DOHH2 (cell line): ENCODE results near the gene FANCC.

ENCODE experiments used
- H3F3A ChIP-seq: fragments of 200-600 bp; sonication (generic), shearing (Covaris generic); 2 replicates; pipeline ENCODE4 v1.6.0; 2016; ENCODE audit warnings: antibody characterized with exemption, mild to moderate bottlenecking; ENCODE audit not compliant: control insufficient read depth, insufficient read depth
- H3K27ac ChIP-seq: fragments of 200-600 bp; sonication (generic); 2 replicates; pipeline ENCODE4 v1.5.1; 2014; ENCODE audit warnings: low read depth, mild to moderate bottlenecking, low read length, moderate library complexity
- H3K27me3 ChIP-seq: fragments of 200-600 bp; sonication (generic); 2 replicates; pipeline ENCODE4 v1.6.1; 2014; ENCODE audit warnings: mild to moderate bottlenecking, low read length, mixed read lengths; ENCODE audit not compliant: control insufficient read depth
- H3K36me3 ChIP-seq: fragments of 200-600 bp; sonication (generic); 2 replicates; pipeline ENCODE4 v1.6.1; 2014; ENCODE audit warnings: mild to moderate bottlenecking, low read length, moderate library complexity, mixed read lengths; ENCODE audit not compliant: control insufficient read depth
- H3K4me1 ChIP-seq: fragments of 200-600 bp; sonication (generic); 2 replicates; pipeline ENCODE4 v1.6.1; 2014; ENCODE audit warnings: mild to moderate bottlenecking, low read length, mixed read lengths; ENCODE audit not compliant: control insufficient read depth
- H3K4me2 ChIP-seq: fragments of 200-600 bp; sonication (generic); 2 replicates; pipeline ENCODE4 v1.6.0; 2014; ENCODE audit warnings: mild to moderate bottlenecking, low read length, moderate library complexity
- H3K4me3 ChIP-seq: fragments of 200-600 bp; sonication (generic); 2 replicates; pipeline ENCODE4 v1.5.1; 2014; ENCODE audit warnings: mild to moderate bottlenecking, low read length, mixed read lengths
- H3K79me2 ChIP-seq: fragments of 200-600 bp; sonication (generic); 2 replicates; pipeline ENCODE4 v1.6.1; 2014; ENCODE audit warnings: mild to moderate bottlenecking, low read length, mixed read lengths; ENCODE audit not compliant: control insufficient read depth
- H3K9me2 ChIP-seq: fragments of 200-600 bp; sonication (generic); replicated peaks from 2 replicates; pipeline ENCODE4 v1.6.1; 2014; ENCODE audit warnings: mild to moderate bottlenecking, low read length, mixed read lengths; ENCODE audit not compliant: control insufficient read depth
- H3K9me3 ChIP-seq: fragments of 200-600 bp; sonication (generic); 2 replicates; pipeline ENCODE4 v1.6.1; 2014; ENCODE audit warnings: antibody characterized with exemption, low read length, mixed read lengths; ENCODE audit not compliant: control insufficient read depth, insufficient read depth
- H4K20me1 ChIP-seq: fragments of 200-600 bp; sonication (generic); 2 replicates; pipeline ENCODE4 v1.6.0; 2014; ENCODE audit warnings: low read depth, mild to moderate bottlenecking, antibody characterized with exemption, low read length, moderate library complexity; ENCODE audit not compliant: control insufficient read depth, insufficient read depth
- EZH2phosphoT487 ChIP-seq: fragments of 200-600 bp; sonication (generic); IDR thresholded peaks from 2 replicates; pipeline ENCODE4 v1.6.1; 2017; ENCODE audit warnings: borderline replicate concordance, mild to moderate bottlenecking, antibody characterized with exemption, low read length, moderate library complexity, mixed read lengths
- TF ChIP-seq, protein P1 (sequence below): fragments of 200-600 bp; sonication (generic); IDR thresholded peaks from one replicate; pipeline ENCODE4 v1.5.1; 2014; ENCODE audit warnings: antibody characterized with exemption, mild to moderate bottlenecking, low read depth, low read length; ENCODE audit not compliant: poor library complexity, severe bottlenecking

FANCC gene

GRCh38 chr9:95213117-95213516 lies 104.4 kb downstream of the FANCC start:
- Histone ChIP-seq H3K9me3 (no peaks in the 10 kb centered on the region), H3K4me1 (peaks cover 26% of the 10 kb centered on the region), H3K27me3 (no peaks in the 10 kb centered on the region), H3K4me2 (no peak overlapping the region), H3F3A (no peaks in the 10 kb centered on the region), H3K4me3 (no peak overlapping the region), H3K9me2 (no peaks in the 10 kb centered on the region), H3K27ac (no peak overlapping the region), H4K20me1 (no peaks in the 10 kb centered on the region), H3K36me3 (no peaks in the 10 kb centered on the region), H3K79me2 (no peaks in the 10 kb centered on the region)
- TF ChIP-seq EZH2phosphoT487: no peak
- TF ChIP-seq, protein P1, sequence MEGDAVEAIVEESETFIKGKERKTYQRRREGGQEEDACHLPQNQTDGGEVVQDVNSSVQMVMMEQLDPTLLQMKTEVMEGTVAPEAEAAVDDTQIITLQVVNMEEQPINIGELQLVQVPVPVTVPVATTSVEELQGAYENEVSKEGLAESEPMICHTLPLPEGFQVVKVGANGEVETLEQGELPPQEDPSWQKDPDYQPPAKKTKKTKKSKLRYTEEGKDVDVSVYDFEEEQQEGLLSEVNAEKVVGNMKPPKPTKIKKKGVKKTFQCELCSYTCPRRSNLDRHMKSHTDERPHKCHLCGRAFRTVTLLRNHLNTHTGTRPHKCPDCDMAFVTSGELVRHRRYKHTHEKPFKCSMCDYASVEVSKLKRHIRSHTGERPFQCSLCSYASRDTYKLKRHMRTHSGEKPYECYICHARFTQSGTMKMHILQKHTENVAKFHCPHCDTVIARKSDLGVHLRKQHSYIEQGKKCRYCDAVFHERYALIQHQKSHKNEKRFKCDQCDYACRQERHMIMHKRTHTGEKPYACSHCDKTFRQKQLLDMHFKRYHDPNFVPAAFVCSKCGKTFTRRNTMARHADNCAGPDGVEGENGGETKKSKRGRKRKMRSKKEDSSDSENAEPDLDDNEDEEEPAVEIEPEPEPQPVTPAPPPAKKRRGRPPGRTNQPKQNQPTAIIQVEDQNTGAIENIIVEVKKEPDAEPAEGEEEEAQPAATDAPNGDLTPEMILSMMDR: no peak

DNA sequence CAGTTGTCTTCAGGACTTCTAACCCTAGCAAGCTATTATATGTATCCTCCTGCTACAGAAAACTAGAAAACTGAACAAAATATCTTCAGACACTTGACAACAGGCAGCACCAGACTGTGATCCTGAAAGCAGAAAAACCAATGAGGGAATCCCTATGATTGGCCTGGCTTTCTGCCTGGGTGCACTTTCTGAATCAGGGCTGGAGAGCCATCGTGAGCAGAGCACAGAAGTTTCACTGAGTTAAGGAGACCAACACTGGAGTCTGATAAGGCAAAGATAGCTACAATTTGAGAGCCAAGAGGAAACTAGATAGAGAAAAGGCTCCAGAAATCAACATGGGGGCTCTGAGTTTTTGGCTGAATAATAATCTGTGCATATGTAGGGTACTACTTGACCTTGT lies 106.5 kb downstream of the FANCC start:
- Histone ChIP-seq H3K4me1 (peaks cover 9% of the 10 kb centered on the region), H3K79me2 (no peaks in the 10 kb centered on the region)

DNA sequence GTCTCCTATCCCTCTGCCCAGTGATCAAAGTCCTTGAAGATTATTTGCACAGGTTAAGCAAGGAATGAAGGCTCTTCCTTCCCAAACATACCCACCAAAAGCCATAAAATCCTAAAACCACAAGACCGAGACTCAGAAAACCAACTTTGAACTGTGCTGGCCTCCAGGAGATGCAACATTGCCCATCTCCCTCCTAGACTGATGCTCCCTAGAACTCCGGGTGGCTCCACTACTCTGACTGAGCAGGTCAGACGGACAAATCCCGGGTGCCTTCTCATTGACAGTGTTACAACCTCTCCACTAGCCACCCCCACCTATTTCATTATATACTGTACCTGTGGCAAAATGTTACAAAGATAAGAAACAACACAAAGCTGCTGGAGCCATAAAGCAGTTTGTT lies 110.1 kb downstream of the FANCC start:
- H3K79me2 ChIP-seq: no peaks in the 10 kb centered on the region
- no peaks in the 10 kb centered on the region for H3K36me3 ChIP-seq
- H3K4me3 ChIP-seq: no peak overlapping the region
- no peaks in the 10 kb centered on the region for H4K20me1 ChIP-seq
- H3F3A ChIP-seq: no peaks in the 10 kb centered on the region
- no peaks in the 10 kb centered on the region for H3K4me1 ChIP-seq
- H3K9me3 ChIP-seq: no peaks in the 10 kb centered on the region
- no peak overlapping the region for H3K27ac ChIP-seq
- no peaks in the 10 kb centered on the region for H3K9me2 ChIP-seq
- no peak for TF ChIP-seq EZH2phosphoT487
- TF ChIP-seq, protein P1: no peak
- H3K27me3 ChIP-seq: no peaks in the 10 kb centered on the region
- H3K4me2 ChIP-seq: no peak overlapping the region

More for the DNA sequence above, 106.5 kb downstream of the FANCC start:
- no peak overlapping the region for H3K27ac ChIP-seq
- TF ChIP-seq EZH2phosphoT487: no peak
- no peaks in the 10 kb centered on the region for H3K9me2 ChIP-seq
- no peaks in the 10 kb centered on the region for H3K9me3 ChIP-seq
- H3K27me3 ChIP-seq: no peaks in the 10 kb centered on the region
- no peaks in the 10 kb centered on the region for H3K36me3 ChIP-seq
- no peaks in the 10 kb centered on the region for H3F3A ChIP-seq
- H4K20me1 ChIP-seq: no peaks in the 10 kb centered on the region
- no peak overlapping the region for H3K4me3 ChIP-seq
- H3K4me2 ChIP-seq: no peak overlapping the region

- Histone ChIP-seq H3K27me3 (no peaks in the 10 kb centered on the region), H3K9me3 (no peaks in the 10 kb centered on the region), H3F3A (no peaks in the 10 kb centered on the region), H3K4me1 (no peaks in the 10 kb centered on the region), H4K20me1 (no peaks in the 10 kb centered on the region), H3K36me3 (no peaks in the 10 kb centered on the region), H3K4me3 (no peak overlapping the region), H3K9me2 (no peaks in the 10 kb centered on the region), H3K27ac (no peak overlapping the region), H3K4me2 (no peak overlapping the region), H3K79me2 (no peaks in the 10 kb centered on the region)
- no peak for TF ChIP-seq EZH2phosphoT487
- TF ChIP-seq, protein P1: no peak
Measured at GRCh38 chr9:95206143-95206542, 111.4 kb downstream of the FANCC start.
